ENCODE measurements around the gene TRIP12.
A peak's percentile ranks its signal among the peaks of the same experiment; 100 is the strongest.
"Not testable (repeated sequence)": the region's sequence is repeated elsewhere in the genome, so short reads cannot be mapped to it uniquely, and the experiment has no call there.

Gene TRIP12

GRCh38 chr2:229921892-229922448, at the start of gene TRIP12:
TSS of gene TRIP12 (minus strand) at chr2:229922009. CDS start at chr2:229880079, 41,930 bp downstream.
- DNase-seq (ENCODE audit: low spot score): peak; percentile 90

GRCh38 chr2:229971298-229971790, 49.5 kb upstream of the TRIP12 start:
- no peak for DNase-seq (ENCODE audit: low spot score)

- DNase-seq (ENCODE audit: low spot score): no peak
These were observed 48.6 kb upstream of the TRIP12 start for GRCh38 chr2:229970406-229970805.

GRCh38 chr2:229969921-229970320, 48.1 kb upstream of the TRIP12 start:
- no peak for DNase-seq (ENCODE audit: low spot score)

- DNase-seq (ENCODE audit: low spot score): peak; percentile 11
These were observed 41.8 kb upstream of the TRIP12 start for GRCh38 chr2:229963596-229963995.

- no peak for DNase-seq (ENCODE audit: low spot score)
These were observed 34.7 kb upstream of the TRIP12 start for GRCh38 chr2:229956491-229956890.

- DNase-seq (ENCODE audit: low spot score): no peak
These were observed 33.9 kb upstream of the TRIP12 start for GRCh38 chr2:229955663-229956062.

GRCh38 chr2:229952256-229952835, 30.5 kb upstream of the TRIP12 start:
- no peak for DNase-seq (ENCODE audit: low spot score)

GRCh38 chr2:229947544-229947943, 25.7 kb upstream of the TRIP12 start:
- no peak for DNase-seq (ENCODE audit: low spot score)

- no peak for DNase-seq (ENCODE audit: low spot score)
These were observed 24.2 kb upstream of the TRIP12 start for GRCh38 chr2:229945975-229946374.

- DNase-seq (ENCODE audit: low spot score): no peak
These were observed 22.1 kb upstream of the TRIP12 start for GRCh38 chr2:229943770-229944449.

GRCh38 chr2:229943171-229943570, 21.4 kb upstream of the TRIP12 start:
- no peak for DNase-seq (ENCODE audit: low spot score)

GRCh38 chr2:229942671-229943070, 20.9 kb upstream of the TRIP12 start:
- no peak for DNase-seq (ENCODE audit: low spot score)

- DNase-seq (ENCODE audit: low spot score): no peak
These were observed 15.7 kb upstream of the TRIP12 start for GRCh38 chr2:229937537-229937936.

GRCh38 chr2:229931241-229931640, 9.4 kb upstream of the TRIP12 start:
- DNase-seq (ENCODE audit: low spot score): no peak

- no peak for DNase-seq (ENCODE audit: low spot score)
These were observed 8.8 kb upstream of the TRIP12 start for GRCh38 chr2:229930656-229931055.

- DNase-seq (ENCODE audit: low spot score): no peak
These were observed 6.1 kb upstream of the TRIP12 start for GRCh38 chr2:229927817-229928321.

GRCh38 chr2:229925201-229925600, 3.4 kb upstream of the TRIP12 start:
- no peak for DNase-seq (ENCODE audit: low spot score)

- not testable (repeated sequence) for DNase-seq (ENCODE audit: low spot score)
These were observed 2.7 kb upstream of the TRIP12 start for GRCh38 chr2:229924541-229924940.

- peak; percentile 86 for DNase-seq (ENCODE audit: low spot score)
These were observed 909 bp upstream of the TRIP12 start, which contains the start of gene FBXO36 for GRCh38 chr2:229922449-229923386. TSS of gene FBXO36 (plus strand) at chr2:229922503. CDS start at chr2:229922514, 11 bp downstream.

GRCh38 chr2:229921101-229921891, 513 bp downstream of the TRIP12 start:
- DNase-seq (ENCODE audit: low spot score): peak; percentile 91
